Measurements from ENCODE around the gene FBXL16.
"Not testable (repeated sequence)": the region's sequence is repeated elsewhere in the genome, so short reads cannot be mapped to it uniquely, and the experiment has no call there.

FBXL16 gene, protein sequence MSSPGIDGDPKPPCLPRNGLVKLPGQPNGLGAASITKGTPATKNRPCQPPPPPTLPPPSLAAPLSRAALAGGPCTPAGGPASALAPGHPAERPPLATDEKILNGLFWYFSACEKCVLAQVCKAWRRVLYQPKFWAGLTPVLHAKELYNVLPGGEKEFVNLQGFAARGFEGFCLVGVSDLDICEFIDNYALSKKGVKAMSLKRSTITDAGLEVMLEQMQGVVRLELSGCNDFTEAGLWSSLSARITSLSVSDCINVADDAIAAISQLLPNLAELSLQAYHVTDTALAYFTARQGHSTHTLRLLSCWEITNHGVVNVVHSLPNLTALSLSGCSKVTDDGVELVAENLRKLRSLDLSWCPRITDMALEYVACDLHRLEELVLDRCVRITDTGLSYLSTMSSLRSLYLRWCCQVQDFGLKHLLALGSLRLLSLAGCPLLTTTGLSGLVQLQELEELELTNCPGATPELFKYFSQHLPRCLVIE

DNA sequence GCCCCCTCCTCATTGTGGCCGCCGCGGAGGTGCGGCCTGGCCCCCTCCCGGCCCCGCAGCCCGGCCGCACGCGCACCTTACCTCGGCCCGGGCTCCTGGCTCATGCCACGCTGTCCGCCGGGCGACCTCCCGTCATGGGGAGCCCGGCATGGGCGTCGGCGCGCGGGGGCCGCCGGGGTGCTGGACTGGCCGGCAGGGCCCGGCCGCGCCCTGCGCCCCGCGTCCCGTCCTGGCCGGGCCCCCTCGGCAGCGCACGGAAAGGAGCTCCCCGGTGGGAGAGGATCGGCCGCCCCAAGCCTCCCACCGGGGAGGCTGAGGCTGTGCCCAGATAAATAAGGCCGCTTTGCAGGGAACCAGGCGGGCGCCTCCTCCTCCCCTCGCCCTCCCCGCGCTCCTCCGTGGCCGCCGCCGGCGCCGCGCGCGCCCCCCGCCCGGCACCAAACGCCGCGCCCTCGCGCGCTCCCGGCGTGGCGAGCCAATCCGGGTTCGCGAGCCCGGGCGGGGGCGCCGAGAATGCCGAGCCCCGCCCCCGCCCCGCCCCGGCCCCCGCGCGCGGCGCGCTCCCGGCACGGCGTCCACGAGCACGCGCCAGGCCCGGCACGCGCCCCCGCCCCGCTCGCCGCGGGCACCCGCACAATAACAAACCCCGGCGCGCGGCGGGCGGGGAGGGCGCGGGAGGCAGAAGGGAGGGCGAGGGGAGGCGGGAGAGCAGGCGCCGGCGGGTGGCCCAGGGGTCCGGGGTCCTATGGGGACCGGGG is at the start of gene FBXL16:
TSS of gene FBXL16 (minus strand) at position 371 of the 758 bp plus-strand sequence. CDS start 8,396 bp downstream, outside the sequence.
- DNase-seq = no peak

DNA sequence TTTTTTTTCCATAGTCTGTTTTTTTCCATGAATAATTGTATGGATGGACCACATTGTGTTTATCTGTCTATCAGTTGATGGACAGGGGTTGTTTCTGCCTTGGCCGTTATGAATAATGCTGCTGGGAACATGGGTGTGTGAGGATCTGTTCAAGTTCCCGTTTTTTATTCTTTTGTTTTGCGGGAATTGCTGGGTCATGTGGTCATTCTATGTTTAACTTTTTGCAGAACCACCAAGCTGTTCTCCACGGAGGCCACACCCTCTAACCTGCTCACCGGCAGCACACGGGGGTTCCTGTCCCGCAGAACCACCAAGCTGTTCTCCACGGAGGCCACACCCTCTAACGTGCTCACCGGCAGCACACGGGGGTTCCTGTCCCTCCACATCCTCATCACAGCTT is 49.1 kb upstream of the FBXL16 start:
- DNase-seq = no peak

GRCh38 chr16:754121-754607 is 48.6 kb upstream of the FBXL16 start:
- not testable (repeated sequence) for DNase-seq

GRCh38 chr16:752007-752312 is 46.4 kb upstream of the FBXL16 start:
- no peak for DNase-seq

- no peak for DNase-seq
These were observed 45.8 kb upstream of the FBXL16 start for GRCh38 chr16:751152-752006.

- no peak for DNase-seq
These were observed 44.9 kb upstream of the FBXL16 start for GRCh38 chr16:750485-750884.

DNA sequence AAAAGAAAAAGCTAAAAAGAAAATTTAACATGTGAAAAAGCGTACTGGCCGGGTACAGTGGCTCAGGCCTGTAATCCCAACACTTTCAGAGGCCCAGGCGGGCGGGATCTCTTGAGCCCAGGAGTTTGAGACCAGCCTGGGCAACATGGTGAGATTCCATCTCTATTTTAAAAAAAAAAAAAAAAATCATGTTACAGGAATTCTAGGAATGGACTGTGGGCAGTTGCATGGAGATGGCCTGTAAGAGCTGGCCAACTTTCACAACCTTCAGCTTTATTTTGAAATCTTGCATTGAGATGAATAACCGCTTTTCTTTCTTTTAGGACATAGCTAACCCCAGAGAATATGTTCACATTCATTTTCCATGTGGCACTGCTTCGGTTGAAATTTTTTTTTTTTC is 43.4 kb upstream of the FBXL16 start:
- DNase-seq = no peak

GRCh38 chr16:747978-748746 is 42.6 kb upstream of the FBXL16 start:
- no peak for DNase-seq

DNA sequence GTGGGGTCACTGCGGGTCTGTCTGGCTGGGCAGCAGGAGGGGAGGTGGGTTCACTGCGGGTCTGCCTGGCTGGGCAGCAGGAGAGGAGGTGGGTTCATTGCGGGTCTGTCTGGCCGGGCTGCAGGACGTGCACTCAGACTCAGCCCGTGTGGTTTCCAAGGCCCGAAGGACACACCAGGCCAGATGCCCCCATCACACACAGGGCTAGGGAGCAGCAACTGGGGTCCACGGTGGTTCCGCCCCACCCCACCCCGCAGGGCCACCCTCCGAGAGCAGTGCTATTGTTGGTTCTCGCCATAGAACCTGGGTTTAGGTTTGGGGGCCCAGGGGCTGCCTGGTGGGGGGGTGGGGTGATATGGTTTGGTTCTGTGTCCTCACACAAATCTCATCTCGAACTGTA is 41.0 kb upstream of the FBXL16 start:
- DNase-seq = no peak

DNA sequence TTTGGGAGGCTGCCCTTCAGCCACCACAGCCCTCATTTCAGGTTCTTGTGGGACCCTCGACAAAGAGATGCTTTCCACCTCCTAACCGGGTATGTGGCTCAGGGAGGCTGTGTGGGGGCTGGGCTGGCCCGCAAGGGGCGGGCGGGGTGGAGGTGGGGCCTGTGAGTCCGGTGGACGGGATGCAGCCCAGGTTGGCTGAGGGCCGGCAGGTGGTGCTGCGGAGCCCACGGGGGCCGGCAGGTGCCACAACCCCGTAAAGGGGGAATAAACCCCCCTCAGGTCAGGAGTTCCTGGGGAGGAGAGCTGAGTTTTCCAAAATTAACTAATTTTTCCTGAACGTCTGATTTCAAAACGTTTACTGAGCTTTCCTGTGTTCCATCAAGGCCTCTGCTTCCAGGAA is 40.1 kb upstream of the FBXL16 start:
- no peak for DNase-seq

GRCh38 chr16:743794-744500 is 38.3 kb upstream of the FBXL16 start:
- DNase-seq = no peak

GRCh38 chr16:742894-743293 is 37.3 kb upstream of the FBXL16 start:
- not testable (repeated sequence) for DNase-seq

- DNase-seq = no peak
These were observed 36.5 kb upstream of the FBXL16 start for GRCh38 chr16:741986-742629.

- DNase-seq = peak; percentile 88
These were observed 35.3 kb upstream of the FBXL16 start, which contains the start of gene CIAO3 for GRCh38 chr16:740764-741505. Gene CIAO3 (minus strand): TSS chr16:740997. CDS start chr16:740985, 12 bp downstream.

DNA sequence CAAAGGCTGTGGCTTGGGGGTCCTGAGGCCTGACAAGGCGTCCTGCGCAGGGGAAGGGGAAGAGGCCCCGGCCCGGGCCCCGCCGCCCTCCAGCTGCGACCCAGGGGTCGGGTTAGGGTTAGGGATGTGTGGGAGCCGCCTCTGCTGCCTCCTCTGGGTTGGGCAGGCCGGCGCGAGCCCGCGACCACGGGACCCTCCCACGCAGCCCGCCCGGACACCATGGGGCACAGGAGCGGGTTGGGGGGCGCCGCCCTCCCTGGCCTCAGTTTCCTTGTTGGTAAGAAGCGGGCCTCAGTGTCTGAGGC is 34.8 kb upstream of the FBXL16 start:
- DNase-seq = no peak

GRCh38 chr16:739560-740458 is 34.2 kb upstream of the FBXL16 start:
- DNase-seq = no peak

DNA sequence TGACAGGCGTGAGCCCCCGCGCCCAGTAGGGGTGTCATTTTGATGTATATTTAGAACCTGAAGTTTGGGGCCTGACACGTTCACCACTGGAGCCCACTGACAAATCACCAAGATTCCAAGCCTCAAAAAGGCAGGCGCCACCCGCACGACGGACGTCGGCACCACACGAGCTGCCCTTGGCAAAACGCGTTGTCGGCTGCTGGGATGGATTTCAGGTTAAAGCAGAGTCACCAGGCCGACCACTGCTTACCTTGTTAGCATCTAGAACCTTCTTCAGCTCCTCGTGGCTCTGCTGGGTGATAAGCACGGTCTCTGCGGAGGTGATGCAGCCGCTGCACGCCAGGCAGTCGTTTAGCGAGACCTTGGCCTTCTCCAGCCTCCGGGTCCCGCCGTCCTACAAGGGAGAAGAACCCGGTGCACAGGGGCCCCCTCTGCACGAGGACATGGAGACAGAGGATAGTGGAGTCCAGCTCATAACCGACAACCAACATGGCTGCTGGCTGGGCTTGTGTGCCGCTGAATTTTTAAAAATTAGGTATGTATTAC is 31.4 kb upstream of the FBXL16 start:
- no peak for DNase-seq

GRCh38 chr16:735982-736453 is 30.4 kb upstream of the FBXL16 start:
- peak; percentile 27 for DNase-seq

Data from activated naive CD4-positive, alpha-beta T cell treated with anti-CD3 and anti-CD28 coated beads, Interleukin-2, amount 50 U/mL, for 16 hours (primary cell).